Keratinocyte (primary cell): ENCODE data around the gene VASP.

Experiments used
- EZH2 ChIP-seq: IDR thresholded peaks from one replicate; pipeline ENCODE4 v1.6.1; 2012; ENCODE audit warnings: inconsistent platforms, mild to moderate bottlenecking, low read length, moderate library complexity
- TF ChIP-seq, protein P1 (sequence below), 3 experiments: IDR thresholded peaks in 1 of 3; conservative IDR thresholded peaks in 1 of 3; optimal IDR thresholded peaks in 1 of 3; 2 replicates in 2 of 3; 3 replicates in 1 of 3; pipeline versions ENCODE3 to v1.5.1; 2011; ENCODE audit warnings: low read length in 3 of 3, mild to moderate bottlenecking in 3 of 3, moderate library complexity in 2 of 3, control low read depth in 1 of 3, inconsistent platforms in 1 of 3; ENCODE audit not compliant: insufficient read depth in 2 of 3; ENCODE audit errors: extremely low read depth in 1 of 3

DNA sequence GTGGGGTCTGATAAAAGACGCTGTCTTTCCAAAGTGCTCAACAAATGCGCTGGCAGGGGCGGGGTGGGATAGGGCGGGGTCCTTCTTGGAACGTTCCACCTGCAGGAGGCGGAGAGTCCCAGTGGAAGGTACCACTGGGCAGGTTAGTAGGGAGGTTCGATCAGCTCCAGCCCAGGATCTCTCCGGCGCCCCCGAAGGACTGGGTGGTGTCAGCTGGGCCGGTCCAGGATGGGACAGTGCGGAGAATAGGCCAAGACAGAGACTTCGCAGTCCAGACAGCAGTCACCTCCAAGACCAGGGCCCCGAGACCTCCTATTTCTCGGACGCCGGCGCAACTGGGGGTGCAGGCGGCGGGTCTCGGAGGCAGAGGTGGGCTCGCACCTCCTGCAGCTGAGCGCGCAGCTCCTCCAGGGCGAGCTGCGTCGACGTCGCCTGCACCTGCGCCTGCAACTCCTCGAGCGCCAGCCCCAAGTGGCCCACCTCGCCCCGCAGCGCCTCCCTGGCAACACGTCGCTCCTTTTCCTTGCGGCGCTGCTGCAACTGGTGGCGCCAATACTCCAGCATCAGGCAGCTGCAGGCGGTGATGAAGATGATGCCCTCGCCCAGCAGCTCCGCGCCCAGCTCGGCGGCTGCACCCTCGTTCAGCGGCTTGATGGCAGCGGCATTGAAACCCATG, 21.6 kb downstream of the VASP start:
- no peak for TF ChIP-seq EZH2
- TF ChIP-seq, protein P1, sequence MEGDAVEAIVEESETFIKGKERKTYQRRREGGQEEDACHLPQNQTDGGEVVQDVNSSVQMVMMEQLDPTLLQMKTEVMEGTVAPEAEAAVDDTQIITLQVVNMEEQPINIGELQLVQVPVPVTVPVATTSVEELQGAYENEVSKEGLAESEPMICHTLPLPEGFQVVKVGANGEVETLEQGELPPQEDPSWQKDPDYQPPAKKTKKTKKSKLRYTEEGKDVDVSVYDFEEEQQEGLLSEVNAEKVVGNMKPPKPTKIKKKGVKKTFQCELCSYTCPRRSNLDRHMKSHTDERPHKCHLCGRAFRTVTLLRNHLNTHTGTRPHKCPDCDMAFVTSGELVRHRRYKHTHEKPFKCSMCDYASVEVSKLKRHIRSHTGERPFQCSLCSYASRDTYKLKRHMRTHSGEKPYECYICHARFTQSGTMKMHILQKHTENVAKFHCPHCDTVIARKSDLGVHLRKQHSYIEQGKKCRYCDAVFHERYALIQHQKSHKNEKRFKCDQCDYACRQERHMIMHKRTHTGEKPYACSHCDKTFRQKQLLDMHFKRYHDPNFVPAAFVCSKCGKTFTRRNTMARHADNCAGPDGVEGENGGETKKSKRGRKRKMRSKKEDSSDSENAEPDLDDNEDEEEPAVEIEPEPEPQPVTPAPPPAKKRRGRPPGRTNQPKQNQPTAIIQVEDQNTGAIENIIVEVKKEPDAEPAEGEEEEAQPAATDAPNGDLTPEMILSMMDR (optimal IDR thresholded peaks at IDR 0.05 in 1 of 3, IDR thresholded peaks at IDR 0.05 in 1 of 3, conservative IDR thresholded peaks at IDR 0.05 in 1 of 3; ENCODE audit: extremely low read depth in 1 of 3, insufficient read depth in 2 of 3, low read length in 3 of 3) = peak; percentile 2 to 73 (median 6)
